HepG2 (cell line): ENCODE results near the gene ANKRD44. TPM values are rescaled to one million over a fixed set of nuclear protein-coding genes. Genes with fewer than 3 reads are reported as not detected.

ENCODE experiments used
- ATAC-seq: fragments of 200-7000 bp; cut with Tn5 transposase; 3 replicates; pipeline ENCODE4 v1.9.1; 2020; ENCODE audit warnings: mild to moderate bottlenecking, moderate library complexity
- BruUV-seq: library from RNA; stranded (reverse); fragments of 400-500 nt; replicated peaks from 2 replicates; lab custom pipeline; 2021; lab: Mats Ljungman, UMichigan
- CTCF ChIA-PET: fragments of 300-600 bp; formaldehyde crosslinking; extraction: SDS; loops from one replicate; lab custom pipeline; 2021; ENCODE audit warnings: low total read pairs, inconsistent platforms, low intra/inter-chr PET ratio; lab: Yijun Ruan, JAX
- POLR2A ChIA-PET: fragments of 350-600 bp; sonication (Branson Sonifier 250); formaldehyde crosslinking; loops from one replicate; lab custom pipeline; 2020; ENCODE audit warnings: antibody characterized with exemption, inconsistent platforms; lab: Yijun Ruan, JAX
- DNase-seq: peaks from one replicate; pipeline ENCODE4 v3.0.0-alpha.2; 2015; ENCODE audit warnings: low spot score
- FAIRE-seq: peaks from 3 replicates; lab custom pipeline; 2011; peaks lifted over from hg19 to GRCh38; lab: Jason Lieb, UNC
- H2AFZ ChIP-seq: one replicate; pipeline ENCODE4 v1.6.1; 2011; ENCODE audit warnings: low read length, inconsistent platforms
- H3K27ac ChIP-seq: fragments of 300-600 bp; 3 replicates; pipeline ENCODE4 v1.8.0; 2011; ENCODE audit warnings: mixed run types, mild to moderate bottlenecking, mixed read lengths, low read length, inconsistent platforms; ENCODE audit not compliant: insufficient read depth; ENCODE audit errors: extremely low read length
- H3K27me3 ChIP-seq, 2 experiments: fragments of 200-600 bp in 1 of 2; 2 replicates in 1 of 2; 3 replicates in 1 of 2; pipeline versions ENCODE4 v1.6.0 to v1.8.0; 2011; ENCODE audit warnings: low read length in 2 of 2, mild to moderate bottlenecking in 2 of 2, moderate library complexity in 2 of 2, inconsistent platforms in 1 of 2; ENCODE audit not compliant: insufficient read depth in 2 of 2, control insufficient read depth in 1 of 2
- H3K36me3 ChIP-seq, 2 experiments: fragments of 200-600 bp in 1 of 2; replicated peaks in 1 of 2; 2 replicates in 1 of 2; 3 replicates in 1 of 2; pipeline versions ENCODE4 v1.5.1 to v1.8.0; 2011; ENCODE audit warnings: low read length in 2 of 2, inconsistent platforms in 1 of 2; ENCODE audit not compliant: insufficient read depth in 2 of 2, control insufficient read depth in 1 of 2
- H3K4me1 ChIP-seq: 2 replicates; pipeline ENCODE4 v1.5.1; 2012; ENCODE audit warnings: low read length, inconsistent platforms; ENCODE audit not compliant: insufficient read depth
- H3K4me2 ChIP-seq: 2 replicates; pipeline ENCODE4 v1.6.0; 2011; ENCODE audit warnings: low read depth, low read length, inconsistent platforms
- H3K4me3 ChIP-seq, 3 experiments: fragments of 200-600 bp in 1 of 3; sonication (generic), shearing (Covaris generic) in 1 of 3; replicated peaks in 1 of 3; 2 replicates each; pipeline ENCODE4 v1.5.1; 2011 to 2016; ENCODE audit warnings: low read length in 3 of 3, inconsistent platforms in 2 of 3, low read depth in 2 of 3, mild to moderate bottlenecking in 2 of 3, control low read depth in 1 of 3, mixed read lengths in 1 of 3; ENCODE audit not compliant: insufficient read depth in 1 of 3
- H3K79me2 ChIP-seq: one replicate; pipeline ENCODE4 v1.6.1; 2011; ENCODE audit warnings: low read length, inconsistent platforms; ENCODE audit not compliant: insufficient read depth
- H3K9ac ChIP-seq: 2 replicates; pipeline ENCODE4 v1.6.0; 2011; ENCODE audit warnings: mild to moderate bottlenecking, low read depth, low read length, inconsistent platforms; ENCODE audit not compliant: insufficient read depth
- H3K9me3 ChIP-seq: 2 replicates; pipeline ENCODE4 v1.5.1; 2012; ENCODE audit warnings: mild to moderate bottlenecking, low read length
- H4K20me1 ChIP-seq: 2 replicates; pipeline ENCODE4 v1.6.0; 2011; ENCODE audit warnings: inconsistent platforms, mild to moderate bottlenecking, low read length, moderate library complexity; ENCODE audit not compliant: insufficient read depth
- CREB1 ChIP-seq, 2 experiments: fragments of 450-650 bp in 1 of 2; IDR thresholded peaks; 2 replicates each; pipeline ENCODE4 v1.6.1; 2016 to 2017; ENCODE audit warnings: control low read depth in 1 of 2, mild to moderate bottlenecking in 1 of 2, missing compliant biosample characterization in 1 of 2, missing genetic modification characterization in 1 of 2
- MYNN ChIP-seq: sonication (generic); formaldehyde crosslinking; IDR thresholded peaks from 2 replicates; pipeline ENCODE4 v1.4.0; 2020; ENCODE audit warnings: mild to moderate bottlenecking, low read depth, missing genetic modification reagents
- NR2F1 ChIP-seq, 2 experiments: fragments of 450-650 bp in 1 of 2; formaldehyde crosslinking in 1 of 2; IDR thresholded peaks; 2 replicates each; pipeline versions ENCODE4 v1.5.0 to v1.6.1; 2016 to 2020; ENCODE audit warnings: mild to moderate bottlenecking in 1 of 2, missing compliant biosample characterization in 1 of 2, missing genetic modification reagents in 1 of 2, moderate library complexity in 1 of 2
- PBX2 ChIP-seq: IDR thresholded peaks from 2 replicates; pipeline ENCODE4 v1.6.1; 2016; ENCODE audit warnings: control low read depth
- RNF219 ChIP-seq: sonication (generic); formaldehyde crosslinking; IDR thresholded peaks from 2 replicates; pipeline ENCODE4 v1.5.0; 2020; ENCODE audit warnings: mild to moderate bottlenecking, missing genetic modification reagents
- SAP130 ChIP-seq: IDR thresholded peaks from 2 replicates; pipeline ENCODE4 v1.6.1; 2016; ENCODE audit warnings: low read depth
- TEAD3 ChIP-seq: optimal IDR thresholded peaks from 2 replicates; pipeline ENCODE3; 2016; ENCODE audit warnings: borderline replicate concordance
- THRA ChIP-seq: sonication (generic); formaldehyde crosslinking; IDR thresholded peaks from 2 replicates; pipeline ENCODE4 v1.4.0; 2020; ENCODE audit warnings: missing genetic modification reagents, borderline replicate concordance
- ZNF329 ChIP-seq: sonication (generic); formaldehyde crosslinking; IDR thresholded peaks from 2 replicates; pipeline ENCODE4 v1.9.0; 2021; ENCODE audit warnings: low read depth, mild to moderate bottlenecking, missing genetic modification reagents
- ZNF460 ChIP-seq: sonication (generic); formaldehyde crosslinking; IDR thresholded peaks from 2 replicates; pipeline ENCODE4 v1.5.1; 2020; ENCODE audit warnings: missing genetic modification reagents, mild to moderate bottlenecking, borderline replicate concordance
- ZNF747 ChIP-seq: sonication (generic); formaldehyde crosslinking; IDR thresholded peaks from 2 replicates; pipeline ENCODE4 v1.8.1; 2023; ENCODE audit warnings: missing genetic modification reagents, mild to moderate bottlenecking, borderline replicate concordance
- WGBS: methylation state at CpG from one replicate; pipeline ENCODE4 v1.1.6; 2017; ENCODE audit warnings: low lambda C conversion rate; 5-methylcytosine and 5-hydroxymethylcytosine counted together
- in situ Hi-C: cut with HindIII; loops from 2 replicates; pipeline ENCODE4 v1.10.0; 2017; ENCODE audit warnings: low pct_unique_long_range_greater_than_20kb; ENCODE audit not compliant: extremely low pct_ligation_motif_present
- intact Hi-C: fragments of 100-400 bp; cut with micrococcal nuclease; formaldehyde crosslinking; loops from one replicate; pipeline ENCODE4 v1.10.0; 2022; ENCODE audit not compliant: unreplicated experiment
- polyA plus RNA-seq, 8 experiments: library from polyadenylated mRNA; depleted of rRNA in 3 of 8; stranded (reverse) in 7 of 8; unstranded in 1 of 8; fragments of >200 nt; fragmentation: Illumina TruSeq in 4 of 8; extraction: Trizol in 4 of 8; gene quantifications; 2 replicates each; pipeline versions ENCODE4 v1.2.1 to v1.2.3, GENCODE V29; 2011 to 2016; ENCODE audit warnings: low read depth in 4 of 8, missing spikeins in 1 of 8, mixed read lengths in 1 of 8; ENCODE audit not compliant: insufficient read depth in 1 of 8
- total RNA-seq, 5 experiments: library from RNA; depleted of rRNA; stranded (reverse); fragments of >200 nt; fragmentation: Illumina TruSeq; extraction: Trizol; gene quantifications; 2 replicates each; pipeline ENCODE4 v1.2.3, GENCODE V29; 2016; ENCODE audit warnings: low read depth in 1 of 5

ANKRD44 gene
- total and polyA plus RNA-seq, 2 of the 13 experiments (the other 11 are each of a cell fraction or from before 2014, with no cell fraction given) = 0.04 to 0.11 TPM

GRCh38 chr2:197034292-197034691 is 276.3 kb downstream of the ANKRD44 start (continued):
- TF ChIP-seq NR2F1 (CRISPR knock-in tag; IDR thresholded peaks at IDR 0.05) = no peak
- no peak for TF ChIP-seq MYNN (CRISPR knock-in tag)

GRCh38 chr2:197033222-197033621 is 277.4 kb downstream of the ANKRD44 start:
- POLR2A ChIA-PET = no interaction called here
- no peak for FAIRE-seq

GRCh38 chr2:197031803-197032202 is 278.8 kb downstream of the ANKRD44 start:
- no peaks in the 10 kb centered on the region for H3K27me3 ChIP-seq
- DNase-seq (no peak), FAIRE-seq (no peak), ATAC-seq (no peak)
- H3K4me3 ChIP-seq = no peak overlapping the region
- no peaks in the 10 kb centered on the region for H3K79me2 ChIP-seq
- no peaks in the 10 kb centered on the region for H3K36me3 ChIP-seq
- H3K4me2 ChIP-seq = no peak overlapping the region
- no peaks in the 10 kb centered on the region for H3K9me3 ChIP-seq
- POLR2A ChIA-PET = no interaction called here
- BruUV-seq = no TSS peak
- in situ Hi-C loops = no loop called here
- H4K20me1 ChIP-seq = no peaks in the 10 kb centered on the region
- no peak overlapping the region for H3K27ac ChIP-seq
- no peak overlapping the region for H2AFZ ChIP-seq
- TF ChIP-seq ZNF329 (no peak), PBX2 (no peak), ZNF747 (no peak), RNF219 (no peak), SAP130 (CRISPR knock-in tag) (no peak), THRA (no peak), ZNF460 (CRISPR knock-in tag) (no peak)
- CTCF ChIA-PET = no interaction called here
- intact Hi-C loops = no loop called here
- no peak overlapping the region for H3K9ac ChIP-seq
- H3K4me1 ChIP-seq = no peaks in the 10 kb centered on the region

More at GRCh38 chr2:197033222-197033621, 277.4 kb downstream of the ANKRD44 start:
- Histone ChIP-seq H3K9ac (no peak overlapping the region), H3K36me3 (no peaks in the 10 kb centered on the region), H3K4me1 (no peaks in the 10 kb centered on the region), H3K4me2 (no peak overlapping the region), H3K79me2 (no peaks in the 10 kb centered on the region), H3K27me3 (no peaks in the 10 kb centered on the region)
- intact Hi-C loops = no loop called here
- TF ChIP-seq TEAD3 (CRISPR knock-in tag) (no peak), CREB1 (IDR thresholded peaks at IDR 0.05) (peak; percentile 33; the same call in 1 of the 2 replicates), CREB1 (CRISPR knock-in tag; IDR thresholded peaks at IDR 0.05) (no peak)
- TF ChIP-seq, all 625 proteins: peak for 1
- Histone ChIP-seq H3K9me3 (no peaks in the 10 kb centered on the region), H4K20me1 (no peaks in the 10 kb centered on the region), H3K4me3 (no peak overlapping the region), H2AFZ (no peak overlapping the region), H3K27ac (no peak overlapping the region)
- ATAC-seq (no peak), DNase-seq (no peak)
- 22% methylated on average over 2 of the region's 2 CpGs for WGBS
- in situ Hi-C loops = no loop called here
- BruUV-seq = no TSS peak
- CTCF ChIA-PET = no interaction called here
